ENCODE data around the gene FBN3.

Gene FBN3

DNA sequence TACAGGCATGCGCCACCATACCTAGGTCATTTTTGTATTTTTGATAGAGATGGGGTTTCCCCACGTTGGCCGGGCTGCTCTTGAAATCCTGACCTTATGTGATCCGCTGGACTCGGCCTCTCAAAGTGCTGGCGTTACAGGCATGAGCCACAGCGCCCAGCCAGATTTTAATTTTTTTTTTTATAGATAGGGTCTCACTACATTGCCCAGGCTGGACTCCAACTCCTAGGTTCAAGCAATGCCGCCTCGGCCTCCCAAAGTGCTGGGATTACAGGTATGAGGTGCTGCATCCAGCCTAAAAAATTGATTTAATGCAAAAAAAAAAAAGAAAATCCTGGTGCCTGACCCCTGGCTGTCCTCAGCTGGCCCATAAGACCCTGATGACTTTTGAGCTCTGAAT lies 34.9 kb upstream of the FBN3 start:
- Histone ChIP-seq H3K27ac (no peak overlapping the region), H3K27me3 (replicated peaks) (no peaks in the 10 kb centered on the region), H3K4me3 (ENCODE audit: low read depth, low read length) (no peak overlapping the region), H3K36me3 (replicated peaks) (no peaks in the 10 kb centered on the region)
- in situ Hi-C loops (cut with HindIII; ENCODE audit: low pct_ligation_motif_present, low sequenced_read_pairs): no loop called here
- TF ChIP-seq, protein P1, sequence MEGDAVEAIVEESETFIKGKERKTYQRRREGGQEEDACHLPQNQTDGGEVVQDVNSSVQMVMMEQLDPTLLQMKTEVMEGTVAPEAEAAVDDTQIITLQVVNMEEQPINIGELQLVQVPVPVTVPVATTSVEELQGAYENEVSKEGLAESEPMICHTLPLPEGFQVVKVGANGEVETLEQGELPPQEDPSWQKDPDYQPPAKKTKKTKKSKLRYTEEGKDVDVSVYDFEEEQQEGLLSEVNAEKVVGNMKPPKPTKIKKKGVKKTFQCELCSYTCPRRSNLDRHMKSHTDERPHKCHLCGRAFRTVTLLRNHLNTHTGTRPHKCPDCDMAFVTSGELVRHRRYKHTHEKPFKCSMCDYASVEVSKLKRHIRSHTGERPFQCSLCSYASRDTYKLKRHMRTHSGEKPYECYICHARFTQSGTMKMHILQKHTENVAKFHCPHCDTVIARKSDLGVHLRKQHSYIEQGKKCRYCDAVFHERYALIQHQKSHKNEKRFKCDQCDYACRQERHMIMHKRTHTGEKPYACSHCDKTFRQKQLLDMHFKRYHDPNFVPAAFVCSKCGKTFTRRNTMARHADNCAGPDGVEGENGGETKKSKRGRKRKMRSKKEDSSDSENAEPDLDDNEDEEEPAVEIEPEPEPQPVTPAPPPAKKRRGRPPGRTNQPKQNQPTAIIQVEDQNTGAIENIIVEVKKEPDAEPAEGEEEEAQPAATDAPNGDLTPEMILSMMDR (IDR thresholded peaks at IDR 0.05; ENCODE audit: low read depth, low read length, missing control alignments): no peak
- no peak for DNase-seq

DNA sequence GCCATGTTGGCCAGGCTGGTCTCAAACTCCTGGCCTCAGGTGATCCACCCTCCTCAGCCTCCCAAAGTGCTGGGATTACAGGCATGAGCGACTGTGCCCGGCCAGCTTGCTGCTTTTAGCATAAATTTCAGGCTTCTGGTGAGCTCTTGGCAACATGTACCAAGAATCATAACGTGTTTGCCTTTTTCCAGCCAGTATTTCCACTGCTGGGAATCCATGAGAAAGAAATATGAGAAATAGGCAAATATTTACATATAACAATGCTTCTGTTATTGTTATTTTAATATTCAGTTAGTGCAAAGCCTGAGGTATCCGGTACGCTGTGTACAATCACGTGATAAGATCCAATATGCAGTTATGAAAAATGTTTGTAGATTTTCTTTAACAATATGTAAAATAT lies 30.6 kb upstream of the FBN3 start:
- H3K27me3 ChIP-seq (replicated peaks): no peaks in the 10 kb centered on the region
- H3K4me3 ChIP-seq (ENCODE audit: low read depth, low read length): no peak overlapping the region
- no peak overlapping the region for H3K27ac ChIP-seq
- in situ Hi-C loops (cut with HindIII; ENCODE audit: low pct_ligation_motif_present, low sequenced_read_pairs): no loop called here
- H3K36me3 ChIP-seq (replicated peaks): no peaks in the 10 kb centered on the region
- DNase-seq: no peak
- TF ChIP-seq, protein P1 (IDR thresholded peaks at IDR 0.05; ENCODE audit: low read depth, low read length, missing control alignments): no peak

DNA sequence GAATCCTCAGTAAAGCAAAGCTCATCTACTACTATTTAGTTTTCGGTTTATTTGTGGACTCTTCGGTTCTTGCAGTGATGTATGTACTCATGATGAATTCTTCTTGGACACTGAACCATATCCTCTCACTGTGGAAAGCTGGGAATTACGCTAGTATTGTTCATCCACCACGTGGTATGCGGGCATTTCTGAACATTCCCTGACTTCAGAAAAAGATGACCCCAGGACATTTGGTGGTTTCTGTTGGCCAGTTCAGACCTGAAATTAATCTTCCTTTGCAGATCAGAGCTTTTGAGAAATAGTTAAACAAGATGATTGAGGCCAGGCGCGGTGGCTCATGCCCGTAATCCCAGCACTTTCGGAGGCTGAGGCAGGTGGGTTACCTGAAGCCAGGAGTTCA lies 25.3 kb upstream of the FBN3 start:
- no peak for DNase-seq
- no peaks in the 10 kb centered on the region for H3K36me3 ChIP-seq (replicated peaks)
- H3K27ac ChIP-seq: no peak overlapping the region
- no peaks in the 10 kb centered on the region for H3K27me3 ChIP-seq (replicated peaks)
- H3K4me3 ChIP-seq (ENCODE audit: low read depth, low read length): no peak overlapping the region
- TF ChIP-seq, protein P1 (IDR thresholded peaks at IDR 0.05; ENCODE audit: low read depth, low read length, missing control alignments): no peak
- in situ Hi-C loops (cut with HindIII; ENCODE audit: low pct_ligation_motif_present, low sequenced_read_pairs): no loop called here

DNA sequence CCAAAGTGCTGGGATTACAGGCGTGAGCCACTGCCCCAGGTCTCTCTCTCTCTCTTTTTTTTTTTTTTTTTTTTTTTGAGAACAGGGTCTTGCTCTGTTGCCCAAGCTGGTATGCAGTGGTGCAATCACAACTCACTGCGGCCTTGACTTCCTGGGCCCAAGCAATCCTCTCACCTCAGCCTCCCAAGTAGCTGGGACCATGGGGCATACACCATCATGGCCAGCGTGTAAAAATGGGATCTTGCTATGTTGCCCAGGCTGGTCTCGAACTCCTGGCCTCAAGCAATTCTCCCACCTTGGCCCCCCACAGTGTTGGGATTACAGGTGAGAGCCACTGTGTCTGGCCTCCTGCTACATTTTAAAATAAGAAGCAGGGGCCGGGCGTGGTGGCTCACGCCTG lies 19.1 kb upstream of the FBN3 start:
- Histone ChIP-seq H3K4me3 (ENCODE audit: low read depth, low read length) (no peak overlapping the region), H3K27ac (no peak overlapping the region), H3K36me3 (replicated peaks) (no peaks in the 10 kb centered on the region), H3K27me3 (replicated peaks) (no peaks in the 10 kb centered on the region)
- no peak for DNase-seq
- TF ChIP-seq, protein P1 (IDR thresholded peaks at IDR 0.05; ENCODE audit: low read depth, low read length, missing control alignments): no peak
- in situ Hi-C loops (cut with HindIII; ENCODE audit: low pct_ligation_motif_present, low sequenced_read_pairs): no loop called here

DNA sequence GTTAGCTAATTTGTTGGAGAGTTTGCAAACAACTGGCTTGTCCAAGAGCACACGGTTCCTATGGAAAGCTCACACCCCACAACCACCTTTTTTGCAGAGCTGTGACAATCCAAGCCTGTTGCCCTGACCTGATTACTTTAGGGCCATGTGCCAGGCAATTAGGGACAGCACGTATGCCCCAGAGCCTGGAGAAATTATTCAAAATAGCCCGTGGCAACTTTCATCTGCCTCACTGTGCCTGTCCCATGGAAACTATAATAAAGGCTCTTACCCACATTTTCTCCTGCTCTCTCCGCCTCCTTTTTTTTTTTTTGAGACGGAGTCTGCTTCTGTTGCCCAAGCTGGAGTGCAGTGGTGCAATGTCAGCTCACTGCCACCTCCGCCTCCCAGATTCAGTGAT lies 18.6 kb upstream of the FBN3 start:
- no peaks in the 10 kb centered on the region for H3K27me3 ChIP-seq (replicated peaks)
- H3K4me3 ChIP-seq (ENCODE audit: low read depth, low read length): no peak overlapping the region
- TF ChIP-seq, protein P1 (IDR thresholded peaks at IDR 0.05; ENCODE audit: low read depth, low read length, missing control alignments): no peak
- H3K36me3 ChIP-seq (replicated peaks): no peaks in the 10 kb centered on the region
- no peak overlapping the region for H3K27ac ChIP-seq
- no peak for DNase-seq
- in situ Hi-C loops (cut with HindIII; ENCODE audit: low pct_ligation_motif_present, low sequenced_read_pairs): no loop called here

DNA sequence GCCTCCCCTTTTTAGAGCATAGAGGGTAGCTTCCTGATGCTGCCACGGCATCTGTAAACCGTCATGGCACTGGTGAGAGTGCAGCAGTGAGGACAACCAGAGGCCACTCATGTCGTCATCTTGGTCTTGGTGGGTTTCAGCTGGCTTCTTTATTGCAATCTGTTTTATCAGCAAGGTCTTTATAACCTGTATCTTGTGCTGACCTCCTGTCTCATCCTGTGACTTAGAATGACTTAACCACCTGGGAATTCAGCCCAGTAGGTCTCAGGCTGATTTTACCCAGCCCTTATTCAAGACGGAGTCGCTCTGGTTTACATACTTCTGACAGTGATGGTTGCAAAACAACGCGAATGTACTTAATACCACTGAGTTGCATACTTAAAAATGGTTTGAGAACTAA lies 14.4 kb upstream of the FBN3 start:
- Histone ChIP-seq H3K27ac (no peak overlapping the region), H3K27me3 (replicated peaks) (no peaks in the 10 kb centered on the region), H3K36me3 (replicated peaks) (no peaks in the 10 kb centered on the region), H3K4me3 (ENCODE audit: low read depth, low read length) (no peak overlapping the region)
- DNase-seq: no peak
- in situ Hi-C loops (cut with HindIII; ENCODE audit: low pct_ligation_motif_present, low sequenced_read_pairs): no loop called here
- TF ChIP-seq, protein P1 (IDR thresholded peaks at IDR 0.05; ENCODE audit: low read depth, low read length, missing control alignments): no peak

Measured in brain microvascular endothelial cell (primary cell).